ENCODE measurements around the gene MYO5B. TPM values are rescaled to one million over a fixed set of nuclear protein-coding genes. Genes with fewer than 3 reads are reported as not detected.

The MYO5B gene
- total RNA-seq, 2 experiments from 2014 or later: 0.02 TPM; not detected in 1

GRCh38 chr18:49926106-49926745 lies 268.7 kb downstream of the MYO5B start:
- Mint-ChIP-seq H3K27ac (no peak overlapping the region), H3K4me3 (no peak overlapping the region), H3K9me3 (ENCODE audit: low read depth) (peaks cover 2% of the 10 kb centered on the region), H3K4me1 (no peaks in the 10 kb centered on the region), H3K27me3 (peaks cover 41% of the 10 kb centered on the region), H3K36me3 (no peaks in the 10 kb centered on the region)
- CTCF ChIA-PET: no interaction called here
- ATAC-seq (no peak), DNase-seq (no peak)

GRCh38 chr18:49924293-49924983 lies 270.5 kb downstream of the MYO5B start:
- peaks cover 2% of the 10 kb centered on the region for H3K9me3 Mint-ChIP-seq (ENCODE audit: low read depth)
- no peak overlapping the region for H3K27ac Mint-ChIP-seq
- ATAC-seq: no peak
- CTCF ChIA-PET: no interaction called here
- H3K4me1 Mint-ChIP-seq: no peaks in the 10 kb centered on the region
- H3K36me3 Mint-ChIP-seq: no peaks in the 10 kb centered on the region
- H3K27me3 Mint-ChIP-seq: peaks cover 49% of the 10 kb centered on the region
- DNase-seq: no peak
- H3K4me3 Mint-ChIP-seq: no peak overlapping the region

DNA sequence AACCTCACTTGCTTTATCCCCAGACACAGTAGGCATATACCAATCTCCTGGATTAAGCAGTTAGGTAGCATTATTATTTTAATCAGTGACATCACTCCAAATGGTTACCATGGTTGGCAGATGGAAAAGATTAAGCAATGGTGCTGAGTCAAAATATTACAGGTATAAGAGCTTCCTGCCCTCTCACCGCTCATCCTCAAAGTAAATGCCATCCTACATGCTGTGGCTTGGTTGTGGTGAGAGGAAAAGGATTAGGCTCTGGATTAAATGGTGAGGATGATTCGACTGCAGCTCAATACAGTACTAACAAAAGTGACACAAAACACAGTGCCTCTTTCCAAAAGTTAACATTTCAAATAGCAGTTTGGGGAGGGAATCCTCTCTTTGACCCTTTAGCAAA lies 272.7 kb downstream of the MYO5B start:
- CTCF ChIA-PET: no interaction called here
- no peaks in the 10 kb centered on the region for H3K36me3 Mint-ChIP-seq
- ATAC-seq (no peak), DNase-seq (no peak)
- H3K27me3 Mint-ChIP-seq: peaks cover 50% of the 10 kb centered on the region
- no peak overlapping the region for H3K4me3 Mint-ChIP-seq
- H3K27ac Mint-ChIP-seq: no peak overlapping the region
- no peaks in the 10 kb centered on the region for H3K4me1 Mint-ChIP-seq
- peaks cover 2% of the 10 kb centered on the region for H3K9me3 Mint-ChIP-seq (ENCODE audit: low read depth)

GRCh38 chr18:49921318-49921985 lies 273.5 kb downstream of the MYO5B start:
- CTCF ChIA-PET: no interaction called here
- Mint-ChIP-seq H3K36me3 (no peaks in the 10 kb centered on the region), H3K27me3 (peaks cover 46% of the 10 kb centered on the region), H3K4me1 (no peaks in the 10 kb centered on the region), H3K27ac (no peak overlapping the region), H3K4me3 (no peak overlapping the region), H3K9me3 (ENCODE audit: low read depth) (peaks cover 2% of the 10 kb centered on the region)
- DNase-seq (no peak), ATAC-seq (no peak)

- Mint-ChIP-seq H3K9me3 (ENCODE audit: low read depth) (peaks cover 2% of the 10 kb centered on the region), H3K4me3 (no peak overlapping the region), H3K27ac (no peak overlapping the region), H3K4me1 (no peaks in the 10 kb centered on the region), H3K36me3 (no peaks in the 10 kb centered on the region), H3K27me3 (peaks cover 49% of the 10 kb centered on the region)
- CTCF ChIA-PET: no interaction called here
- ATAC-seq (no peak), DNase-seq (no peak)
These were observed 274.2 kb downstream of the MYO5B start for GRCh38 chr18:49920731-49921130.

- Mint-ChIP-seq H3K27ac (no peak overlapping the region), H3K4me1 (no peaks in the 10 kb centered on the region), H3K9me3 (ENCODE audit: low read depth) (no peaks in the 10 kb centered on the region), H3K27me3 (peaks cover 42% of the 10 kb centered on the region), H3K36me3 (no peaks in the 10 kb centered on the region), H3K4me3 (no peak overlapping the region)
- DNase-seq (no peak), ATAC-seq (no peak)
- CTCF ChIA-PET: no interaction called here
These were observed 277.2 kb downstream of the MYO5B start for GRCh38 chr18:49917742-49918141.

GRCh38 chr18:49915352-49915751 lies 279.6 kb downstream of the MYO5B start:
- Mint-ChIP-seq H3K4me3 (no peak overlapping the region), H3K36me3 (no peaks in the 10 kb centered on the region), H3K27ac (no peak overlapping the region), H3K9me3 (ENCODE audit: low read depth) (no peaks in the 10 kb centered on the region), H3K27me3 (peaks cover 21% of the 10 kb centered on the region), H3K4me1 (no peaks in the 10 kb centered on the region)
- no peak for ATAC-seq
- no peak for DNase-seq
- CTCF ChIA-PET: no interaction called here

- Mint-ChIP-seq H3K4me3 (no peak overlapping the region), H3K36me3 (no peaks in the 10 kb centered on the region), H3K4me1 (no peaks in the 10 kb centered on the region), H3K27ac (no peak overlapping the region), H3K27me3 (peaks cover 4% of the 10 kb centered on the region), H3K9me3 (ENCODE audit: low read depth) (no peaks in the 10 kb centered on the region)
- ATAC-seq (no peak), DNase-seq (no peak)
- CTCF ChIA-PET: no interaction called here
These were observed 281.7 kb downstream of the MYO5B start for GRCh38 chr18:49913221-49913620.

DNA sequence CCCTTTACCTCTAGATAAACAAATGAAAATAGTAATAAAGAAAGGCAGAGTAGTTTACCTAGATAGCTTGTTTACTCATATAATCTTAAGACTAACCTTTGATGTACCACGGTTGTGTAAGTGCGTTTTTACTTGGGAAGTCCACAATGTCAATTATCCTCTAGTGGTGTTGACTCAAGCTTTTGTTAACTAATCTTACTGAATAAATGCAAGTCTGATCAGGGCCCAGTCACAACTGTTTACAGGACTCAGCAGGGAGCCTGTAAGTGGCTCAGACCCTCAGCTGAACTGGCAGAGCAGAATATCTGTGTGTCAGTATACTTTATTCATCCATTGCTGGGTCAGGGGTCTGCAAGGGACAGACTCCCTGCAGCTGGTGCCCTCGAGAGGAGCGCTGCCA lies 283.5 kb downstream of the MYO5B start:
- peaks cover 6% of the 10 kb centered on the region for H3K27me3 Mint-ChIP-seq
- H3K4me3 Mint-ChIP-seq: no peak overlapping the region
- H3K9me3 Mint-ChIP-seq (ENCODE audit: low read depth): no peaks in the 10 kb centered on the region
- no peak overlapping the region for H3K27ac Mint-ChIP-seq
- ATAC-seq (no peak), DNase-seq (no peak)
- H3K4me1 Mint-ChIP-seq: no peaks in the 10 kb centered on the region
- no peaks in the 10 kb centered on the region for H3K36me3 Mint-ChIP-seq
- CTCF ChIA-PET: no interaction called here

DNA sequence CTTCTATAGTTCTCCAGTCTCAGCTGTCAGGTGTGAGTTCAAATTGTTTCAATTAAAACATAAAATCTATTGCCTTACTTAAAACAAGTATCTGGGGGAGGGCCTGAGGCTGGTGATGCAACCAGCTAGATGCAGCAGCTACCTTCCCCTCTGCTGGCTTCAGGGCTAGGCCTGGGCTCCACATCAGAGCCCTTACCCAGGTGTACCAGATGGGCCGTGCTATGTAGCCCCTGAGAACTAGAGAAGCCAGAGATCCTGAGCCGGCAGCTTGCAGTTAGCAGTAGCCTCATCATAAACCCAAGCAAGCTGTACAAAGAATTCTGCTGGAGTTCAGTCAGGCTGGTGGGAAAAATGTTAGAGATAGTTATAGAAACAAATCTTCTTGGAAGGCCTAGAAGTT lies 284.0 kb downstream of the MYO5B start:
- no peak for ATAC-seq
- Mint-ChIP-seq H3K4me1 (no peaks in the 10 kb centered on the region), H3K9me3 (ENCODE audit: low read depth) (no peaks in the 10 kb centered on the region), H3K27ac (no peak overlapping the region), H3K36me3 (no peaks in the 10 kb centered on the region), H3K4me3 (no peak overlapping the region), H3K27me3 (peaks cover 6% of the 10 kb centered on the region)
- no peak for DNase-seq
- CTCF ChIA-PET: no interaction called here

DNA sequence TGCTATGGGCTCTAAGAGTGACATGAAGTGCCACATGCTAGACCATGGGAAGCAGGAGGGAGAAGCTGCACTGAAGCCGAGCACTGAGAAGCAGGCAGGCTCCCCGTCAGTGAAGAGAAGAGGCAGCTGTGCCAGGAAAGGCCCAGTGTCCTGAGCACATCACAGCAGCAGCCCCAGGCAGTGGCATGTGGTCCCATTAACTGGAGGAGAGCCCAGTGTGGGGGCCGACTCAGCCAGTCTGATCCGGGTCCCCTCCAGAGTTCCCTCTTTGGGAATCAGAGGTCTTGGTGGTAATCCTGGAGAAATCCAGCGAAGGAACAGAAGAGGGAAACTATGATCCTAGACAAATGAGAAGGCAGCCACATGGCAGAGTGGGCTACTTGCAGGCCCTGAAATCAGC lies 284.9 kb downstream of the MYO5B start:
- H3K27me3 Mint-ChIP-seq: peaks cover 2% of the 10 kb centered on the region
- no peaks in the 10 kb centered on the region for H3K9me3 Mint-ChIP-seq (ENCODE audit: low read depth)
- DNase-seq: no peak
- CTCF ChIA-PET: no interaction called here
- H3K36me3 Mint-ChIP-seq: no peaks in the 10 kb centered on the region
- H3K27ac Mint-ChIP-seq: no peak overlapping the region
- peaks cover 3% of the 10 kb centered on the region for H3K4me1 Mint-ChIP-seq
- ATAC-seq: no peak
- H3K4me3 Mint-ChIP-seq: no peak overlapping the region

DNA sequence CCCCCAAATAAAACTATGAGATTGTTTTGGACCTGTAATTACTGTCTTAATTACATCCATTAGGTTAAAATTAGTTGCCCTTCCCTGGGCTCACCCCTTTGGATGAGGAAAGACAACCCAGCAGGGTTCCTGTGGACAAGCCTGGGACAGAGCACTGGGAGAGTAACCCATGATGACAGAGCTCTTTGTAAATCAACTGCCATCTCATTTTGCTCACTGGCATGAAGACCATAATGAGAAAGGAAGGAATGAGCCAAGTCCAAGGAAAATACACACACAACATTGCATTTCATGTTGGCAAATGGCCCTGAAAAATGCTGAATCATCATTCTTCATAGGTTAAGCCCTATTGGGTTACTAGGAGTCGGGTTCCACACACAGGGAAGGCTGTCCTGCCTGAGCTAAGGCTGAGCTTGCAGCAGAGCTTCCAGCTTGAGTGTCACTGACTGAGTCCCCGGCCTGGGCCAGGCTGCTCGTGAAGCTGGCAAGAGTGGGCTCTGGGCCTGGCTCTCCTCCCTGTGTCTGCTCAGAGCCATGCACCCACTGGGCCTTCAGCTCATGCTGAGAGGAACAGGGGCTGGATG lies 287.5 kb downstream of the MYO5B start:
- Mint-ChIP-seq H3K9me3 (ENCODE audit: low read depth) (no peaks in the 10 kb centered on the region), H3K27me3 (peaks cover 6% of the 10 kb centered on the region), H3K36me3 (no peaks in the 10 kb centered on the region), H3K4me1 (peaks cover 11% of the 10 kb centered on the region), H3K27ac (no peak overlapping the region), H3K4me3 (no peak overlapping the region)
- DNase-seq: no peak
- ATAC-seq: no peak
- CTCF ChIA-PET: interaction anchor here (0.6 kb wide), 1 partner anchor 8 kb away, joined by 5 read pairs; no protein-coding TSS in a partner anchor

DNA sequence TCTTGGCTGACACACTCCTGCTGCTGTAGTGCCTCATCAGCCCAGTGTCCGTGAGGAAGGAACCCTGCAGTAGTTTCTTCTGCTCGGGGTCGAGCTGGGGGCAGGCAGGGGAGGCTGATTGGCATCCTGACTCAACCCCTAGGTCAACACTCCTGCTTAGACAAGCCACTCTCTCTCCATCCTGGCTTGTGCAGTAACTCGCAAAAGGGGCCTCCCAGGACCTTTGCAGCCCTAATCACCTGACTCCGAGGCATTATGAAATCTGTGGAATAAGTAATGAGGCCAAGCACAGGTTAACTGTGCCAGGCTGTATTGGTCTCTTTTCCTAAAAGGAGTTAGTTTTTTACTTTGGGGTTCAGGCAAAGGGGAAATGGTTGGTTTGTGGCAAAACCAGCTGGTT lies 289.2 kb downstream of the MYO5B start:
- Mint-ChIP-seq H3K27ac (no peak overlapping the region), H3K4me1 (peaks cover 11% of the 10 kb centered on the region), H3K36me3 (no peaks in the 10 kb centered on the region), H3K27me3 (peaks cover 6% of the 10 kb centered on the region), H3K9me3 (ENCODE audit: low read depth) (no peaks in the 10 kb centered on the region), H3K4me3 (no peak overlapping the region)
- CTCF ChIA-PET: interaction anchor here (0.8 kb wide), 1 partner anchor 47 kb away, joined by 4 read pairs; no protein-coding TSS in a partner anchor
- DNase-seq (no peak), ATAC-seq (no peak)
